NCI-H524 treated with DMSO at 0.1 percent for 48 hours (cell line): ENCODE results near the gene CUX1.

Experiments used
- DNase-seq: peaks from one replicate; lab custom pipeline; 2025; lab: John Stamatoyannopoulos, UW

CUX1 gene

GRCh38 chr7:101896316-101896715 is 78.9 kb downstream of the CUX1 start:
- DNase-seq = no peak

DNA sequence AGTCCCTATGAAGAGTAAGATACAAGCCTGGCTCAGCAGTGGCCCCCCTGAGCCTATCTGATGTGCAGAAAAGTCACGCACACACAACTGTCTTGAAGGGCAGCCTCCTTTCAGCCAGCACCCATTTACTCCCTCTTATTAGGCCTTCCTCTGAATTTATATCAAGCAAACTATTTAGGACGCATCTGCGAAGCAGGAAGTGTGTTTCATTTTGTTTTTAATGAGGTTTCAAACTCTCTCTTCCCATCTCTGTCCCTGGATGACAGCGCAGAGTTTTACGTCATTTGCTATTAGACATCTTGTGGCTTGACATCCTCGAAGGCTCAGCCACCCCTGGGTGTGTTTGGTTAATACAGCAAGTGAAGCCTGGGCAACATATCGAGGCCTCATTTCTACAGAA is 79.5 kb downstream of the CUX1 start:
- DNase-seq = no peak

DNA sequence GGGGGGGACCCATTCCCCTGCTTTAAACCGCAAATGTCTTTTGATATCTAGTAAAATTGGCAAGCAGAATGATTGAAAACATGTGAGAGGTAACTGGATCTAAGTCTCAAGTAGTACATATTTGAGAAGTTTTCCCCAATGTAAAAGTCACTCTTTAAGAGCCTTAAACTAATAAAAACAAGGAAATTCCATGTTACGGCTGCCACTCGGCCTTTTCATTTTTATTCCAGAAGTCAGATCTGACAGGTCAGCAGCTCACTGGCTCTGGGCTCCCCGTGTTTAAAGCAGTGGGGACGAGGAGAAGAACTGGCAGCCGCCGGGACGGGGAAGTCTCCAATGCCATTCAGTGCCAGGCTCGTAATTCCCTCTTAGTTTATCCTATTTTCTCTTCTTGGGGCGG is 80.7 kb downstream of the CUX1 start:
- no peak for DNase-seq

DNA sequence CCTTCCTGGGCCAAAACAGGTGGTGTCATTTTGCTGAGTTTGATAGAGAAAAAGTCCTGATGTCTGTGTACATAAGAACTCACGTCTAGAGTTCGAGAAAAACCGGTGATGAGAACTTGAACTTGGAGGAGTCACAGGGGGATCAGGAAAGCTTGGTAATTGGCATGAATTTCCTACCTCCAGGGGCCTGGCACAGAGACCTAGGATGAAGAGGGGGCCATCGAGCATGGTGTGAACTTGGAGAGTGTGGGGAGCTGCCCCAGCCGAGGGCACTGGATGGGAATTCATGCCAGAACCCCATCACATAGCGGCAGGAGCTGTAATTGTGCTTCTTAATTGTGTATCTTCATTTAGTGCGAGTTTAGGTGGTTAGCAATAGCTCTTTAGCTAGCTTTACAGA is 82.2 kb downstream of the CUX1 start:
- no peak for DNase-seq

GRCh38 chr7:101900103-101900502 is 82.7 kb downstream of the CUX1 start:
- DNase-seq = peak; percentile 12

- DNase-seq = no peak
Observed at GRCh38 chr7:101901661-101902491, 84.5 kb downstream of the CUX1 start.

GRCh38 chr7:101902680-101903514 is 85.5 kb downstream of the CUX1 start:
- no peak for DNase-seq

- DNase-seq = no peak
Observed at GRCh38 chr7:101903515-101903868, 86.1 kb downstream of the CUX1 start.

DNA sequence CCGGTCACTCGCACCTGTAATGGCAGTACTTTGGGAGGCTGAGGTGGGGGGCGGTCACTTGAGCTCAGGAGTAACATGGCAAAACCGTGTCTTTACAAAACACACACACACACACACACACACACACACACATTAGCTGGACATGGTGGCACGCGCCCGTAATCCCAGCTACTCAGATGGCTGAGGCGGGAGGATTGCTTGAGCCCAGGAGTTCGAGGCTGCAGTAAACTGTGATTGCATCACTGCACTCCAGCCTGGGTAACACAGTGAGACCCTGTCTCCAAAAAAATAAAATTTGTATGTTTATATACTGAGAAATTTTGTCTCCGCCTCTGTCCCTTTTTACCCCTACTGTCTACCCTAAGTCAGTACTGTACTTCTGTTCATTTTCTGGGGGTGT is 86.6 kb downstream of the CUX1 start:
- no peak for DNase-seq

- DNase-seq = no peak
Observed at GRCh38 chr7:101905203-101905865, 87.9 kb downstream of the CUX1 start.

GRCh38 chr7:101906291-101907240 is 89.1 kb downstream of the CUX1 start:
- no peak for DNase-seq

GRCh38 chr7:101910991-101911799 is 93.8 kb downstream of the CUX1 start:
- no peak for DNase-seq

- no peak for DNase-seq
Observed at GRCh38 chr7:101911800-101912715, 94.6 kb downstream of the CUX1 start.

DNA sequence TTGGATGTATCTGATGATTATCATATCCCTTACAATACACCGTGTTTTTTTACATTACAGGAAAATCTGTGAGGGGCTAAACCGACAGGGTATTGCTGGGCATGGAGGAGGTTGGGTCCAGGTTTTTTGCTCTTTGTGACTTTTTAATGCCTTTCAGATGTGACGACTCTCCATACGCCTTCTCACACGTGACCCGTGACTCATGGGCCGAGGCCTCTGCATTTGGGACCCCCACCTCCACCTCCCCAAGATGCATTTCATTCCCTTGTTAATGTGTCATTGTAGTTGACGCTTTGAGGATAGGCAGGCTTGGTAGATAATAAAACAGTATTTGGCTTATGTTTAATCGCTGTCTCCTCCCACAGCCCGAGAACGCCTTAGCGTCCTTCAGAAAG is 95.3 kb downstream of the CUX1 start:
- DNase-seq = no peak

GRCh38 chr7:101913247-101913721 is 95.9 kb downstream of the CUX1 start:
- DNase-seq = no peak

GRCh38 chr7:101913851-101914250 is 96.4 kb downstream of the CUX1 start:
- no peak for DNase-seq

DNA sequence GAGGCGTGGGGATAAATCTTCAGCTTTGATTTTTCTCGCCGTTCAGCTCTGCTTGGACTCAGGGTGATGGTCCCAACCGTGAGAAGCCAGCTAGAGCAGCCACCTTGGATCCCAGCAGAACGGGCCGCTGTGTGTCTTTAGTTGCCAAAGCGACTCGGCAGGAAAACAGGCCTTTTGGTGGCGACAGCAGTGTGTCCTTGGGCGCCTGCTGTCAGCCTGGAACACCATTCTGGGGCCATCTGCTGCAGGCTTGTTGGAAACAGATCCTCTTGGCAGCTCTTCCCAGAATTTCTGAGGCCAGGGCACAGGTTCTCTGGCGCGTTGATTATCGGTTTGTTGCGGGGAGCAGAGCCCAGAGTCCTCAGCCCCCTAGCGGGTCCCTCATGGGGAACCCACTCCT is 97.6 kb downstream of the CUX1 start:
- peak; percentile 60 for DNase-seq

DNA sequence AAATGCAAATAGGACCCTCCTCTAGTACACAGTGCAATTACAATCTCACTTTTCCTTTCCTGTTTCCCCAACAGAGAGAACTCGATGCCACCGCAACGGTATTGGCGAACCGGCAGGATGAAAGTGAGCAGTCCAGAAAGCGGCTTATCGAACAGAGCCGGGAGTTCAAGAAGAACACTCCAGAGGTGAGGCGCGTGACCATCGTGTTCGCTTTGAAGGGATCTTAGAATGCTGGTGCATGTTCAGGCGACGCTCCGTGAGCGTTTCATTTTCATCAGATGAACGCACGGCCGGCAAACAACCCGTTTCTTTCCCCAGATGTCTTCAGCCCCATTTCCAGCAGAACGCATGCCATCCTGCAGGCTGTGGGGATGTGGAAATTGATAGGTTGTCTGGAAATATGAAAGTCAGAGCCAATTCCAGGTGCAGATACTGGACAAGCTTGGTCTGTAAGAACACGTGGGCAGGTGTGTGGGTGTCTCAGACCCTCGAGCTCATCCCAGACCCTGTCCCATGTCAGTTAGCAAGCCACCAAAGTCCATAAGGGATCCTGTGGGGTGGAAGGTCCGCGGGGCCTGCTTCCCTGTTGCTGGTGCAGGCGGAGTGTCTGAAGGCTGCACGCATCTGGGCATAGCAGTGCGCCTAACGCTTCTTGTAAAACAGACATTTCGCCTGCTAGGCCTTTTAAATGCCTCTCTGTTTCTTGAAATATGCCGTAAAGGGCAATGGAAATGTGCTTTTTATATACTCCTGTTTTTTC is 98.8 kb downstream of the CUX1 start:
- DNase-seq = no peak

- no peak for DNase-seq
Observed at GRCh38 chr7:101916876-101917275, 99.5 kb downstream of the CUX1 start.
